ENCODE measurements around the gene SLC10A7. TPM values are rescaled to one million over a fixed set of nuclear protein-coding genes. Genes with fewer than 3 reads are reported as not detected.

SLC10A7 gene
- total and polyA plus RNA-seq, 2 of the 4 experiments (the other 2 are of a cell fraction): 5.2 to 8.4 TPM

GRCh38 chr4:146511381-146511780 lies 10.4 kb downstream of the SLC10A7 start:
- Histone ChIP-seq H4K91ac (ENCODE audit: insufficient read depth, low read depth, low read length) (no peak overlapping the region), H2AK5ac (ENCODE audit: low read depth, low read length) (no peak overlapping the region), H3K56ac (ENCODE audit: extremely low read depth, insufficient read depth, low read length) (no peak overlapping the region), H2AFZ (replicated peaks; ENCODE audit: low read length, poor library complexity) (no peak overlapping the region), H3K4me2 (ENCODE audit: low read depth, low read length) (no peak overlapping the region), H3K9me1 (ENCODE audit: insufficient read depth, low read length) (no peaks in the 10 kb centered on the region), H3K4me3 (ENCODE audit: insufficient read depth, low read depth, low read length) (no peak overlapping the region), H3K27me3 (ENCODE audit: control insufficient read depth, insufficient read depth, low read length) (no peaks in the 10 kb centered on the region), H2AK9ac (replicated peaks; ENCODE audit: low read depth, low read length, poor library complexity) (no peak overlapping the region), H4K5ac (ENCODE audit: low read depth, low read length) (no peak overlapping the region), H3K18ac (ENCODE audit: low read depth, low read length) (no peak overlapping the region), H2BK15ac (ENCODE audit: low read depth, low read length) (no peak overlapping the region), H4K20me1 (ENCODE audit: insufficient read depth, low read length) (no peaks in the 10 kb centered on the region), H3K27ac (ENCODE audit: insufficient read depth, low read length) (no peak overlapping the region), H3K4ac (ENCODE audit: low read depth, low read length) (no peak overlapping the region), H3K9ac (ENCODE audit: low read depth, low read length) (no peak overlapping the region), H3K9me3 (ENCODE audit: control insufficient read depth, insufficient read depth, low read length) (no peaks in the 10 kb centered on the region), H3K36me3 (ENCODE audit: control insufficient read depth, insufficient read depth, low read length) (peaks cover 3% of the 10 kb centered on the region; the same call in 1 of the 2 replicates), H3K4me1 (ENCODE audit: control insufficient read depth, insufficient read depth, low read length) (no peaks in the 10 kb centered on the region), H2BK20ac (ENCODE audit: low read depth, low read length) (no peak overlapping the region), H3K14ac (replicated peaks; ENCODE audit: low read depth, low read length) (no peak overlapping the region), H2BK5ac (ENCODE audit: low read depth, low read length, poor library complexity, severe bottlenecking) (no peak overlapping the region), H2BK120ac (ENCODE audit: low read depth, low read length) (no peak overlapping the region), H3K23ac (ENCODE audit: low read depth, low read length) (no peak overlapping the region), H4K8ac (ENCODE audit: low read depth in 2 of 2, low read length in 2 of 2) (no peak overlapping the region), H3K79me1 (ENCODE audit: low read depth in 1 of 2, low read length in 2 of 2) (peaks cover 0 to 5% of the 10 kb centered on the region in 2 experiments; a peak in 1 of 4 replicates)
- ATAC-seq (ENCODE audit: low read depth): no peak
- dilution Hi-C loops (cut with HindIII; ENCODE audit: low sequenced_read_pairs, unreplicated experiment) (no loop called here), in situ Hi-C loops (cut with MboI; ENCODE audit: low sequenced_read_pairs) (no loop called here), intact Hi-C loops (cut with micrococcal nuclease) (no loop called here)
- BruUV-seq (replicated peaks): no TSS peak
- no peak for TF ChIP-seq CHD1 (IDR thresholded peaks at IDR 0.05; ENCODE audit: low read depth, low read length)
- TF ChIP-seq MAZ (IDR thresholded peaks at IDR 0.05; ENCODE audit: borderline replicate concordance, low read depth, low read length): no peak
- TF ChIP-seq POLR2A (IDR thresholded peaks at IDR 0.05; ENCODE audit: low read depth, low read length): no peak
- TF ChIP-seq RFX5 (IDR thresholded peaks at IDR 0.05; ENCODE audit: low read depth, low read length): no peak
- no peak for TF ChIP-seq FOS (IDR thresholded peaks at IDR 0.05; ENCODE audit: low read depth, low read length)
- TF ChIP-seq MXI1 (IDR thresholded peaks at IDR 0.05; ENCODE audit: borderline replicate concordance, low read depth, low read length): no peak
- TF ChIP-seq ELK1 (IDR thresholded peaks at IDR 0.05; ENCODE audit: borderline replicate concordance, low read depth, low read length): no peak
- no peak for TF ChIP-seq USF2 (IDR thresholded peaks at IDR 0.05; ENCODE audit: low read depth, low read length)
- no peak for TF ChIP-seq NFE2L2 (IDR thresholded peaks at IDR 0.05; ENCODE audit: low read depth, low read length)
- no peak for TF ChIP-seq MAFK (IDR thresholded peaks at IDR 0.05; ENCODE audit: low read depth, low read length)
- no peak for TF ChIP-seq RAD21 (IDR thresholded peaks at IDR 0.05; ENCODE audit: low read length)
- TF ChIP-seq BHLHE40 (IDR thresholded peaks at IDR 0.05; ENCODE audit: low read depth, low read length): no peak
- no peak for TF ChIP-seq RCOR1 (IDR thresholded peaks at IDR 0.05; ENCODE audit: insufficient replicate concordance, low read length)
- no peak for DNase-seq
- CTCF ChIA-PET: interaction anchor here (0.6 kb wide), 1 partner anchor 70 kb away, joined by 4 read pairs; no protein-coding TSS in a partner anchor
- POLR2A ChIA-PET (ENCODE audit: unreplicated experiment): no interaction called here
- 70% methylated on average over 2 of the region's 3 CpGs; no CpG with 5 or more reads in 1 of the 2 experiments for WGBS, 2 experiments (ENCODE audit: extremely low coverage in 2 of 2, insufficient read length in 1 of 2)
